ENCODE measurements around the gene TNRC6B.

TNRC6B gene

GRCh38 chr22:40340044-40340443, 162.3 kb downstream of the TNRC6B start (continued):
- peak; percentile 71 for TF ChIP-seq GLIS1 (tag by site-specific recombination; IDR thresholded peaks at IDR 0.05)
- TF ChIP-seq ZNF776 (tag by site-specific recombination; IDR thresholded peaks at IDR 0.05; ENCODE audit: borderline replicate concordance) = no peak
- peak; percentile 90 for TF ChIP-seq KLF16 (tag by site-specific recombination; IDR thresholded peaks at IDR 0.05)
- TF ChIP-seq ATF2 (tag by site-specific recombination; IDR thresholded peaks at IDR 0.05; ENCODE audit: low read depth) = peak; percentile 72
- no peak for TF ChIP-seq HOXD13 (CRISPR knock-in tag; IDR thresholded peaks at IDR 0.05; ENCODE audit: borderline replicate concordance)
- peak; percentile 92 for TF ChIP-seq SP7 (tag by site-specific recombination; IDR thresholded peaks at IDR 0.05)
- TF ChIP-seq OSR2 (tag by site-specific recombination; IDR thresholded peaks at IDR 0.05) = peak; percentile 59
- peak; percentile 85 for TF ChIP-seq ZNF629 (tag by site-specific recombination; IDR thresholded peaks at IDR 0.05)
- TF ChIP-seq ZNF585B (tag by site-specific recombination; IDR thresholded peaks at IDR 0.05) = no peak
- peak; percentile 70; the same call in 1 of the 2 replicates for TF ChIP-seq ZSCAN23 (tag by site-specific recombination; IDR thresholded peaks at IDR 0.05)
- no peak for TF ChIP-seq YY1 (tag by site-specific recombination; IDR thresholded peaks at IDR 0.05)
- TF ChIP-seq ZNF558 (tag by site-specific recombination; IDR thresholded peaks at IDR 0.05) = no peak
- TF ChIP-seq ZNF621 (tag by site-specific recombination; IDR thresholded peaks at IDR 0.05) = no peak
- TF ChIP-seq ZNF529 (tag by site-specific recombination; IDR thresholded peaks at IDR 0.05; ENCODE audit: insufficient replicate concordance) = no peak
- peak; percentile 67; the same call in 1 of the 2 replicates for TF ChIP-seq PATZ1 (tag by site-specific recombination; IDR thresholded peaks at IDR 0.05)
- TF ChIP-seq ZSCAN5A (tag by site-specific recombination; IDR thresholded peaks at IDR 0.05) = 0 out of 2 replicates have a peak, but pooled peaks have one; percentile 33
- no peak for TF ChIP-seq ZNF596 (tag by site-specific recombination; IDR thresholded peaks at IDR 0.05)
- no peak for TF ChIP-seq ZNF777 (tag by site-specific recombination; IDR thresholded peaks at IDR 0.05; ENCODE audit: borderline replicate concordance)
- no peak for TF ChIP-seq ZSCAN16 (tag by site-specific recombination; IDR thresholded peaks at IDR 0.05)
- TF ChIP-seq ZNF302 (tag by site-specific recombination; IDR thresholded peaks at IDR 0.05; ENCODE audit: low read depth) = no peak
- TF ChIP-seq ZIC2 (tag by site-specific recombination; IDR thresholded peaks at IDR 0.05) = no peak
- TF ChIP-seq ZNF626 (tag by site-specific recombination; IDR thresholded peaks at IDR 0.05) = no peak
- no peak for TF ChIP-seq ZNF555 (tag by site-specific recombination; conservative IDR thresholded peaks at IDR 0.05)
- TF ChIP-seq ZFP69B (tag by site-specific recombination; IDR thresholded peaks at IDR 0.05) = 0 out of 2 replicates have a peak, but pooled peaks have one; percentile 64
- no peak for TF ChIP-seq CTCF (tag by site-specific recombination; IDR thresholded peaks at IDR 0.05)
- TF ChIP-seq IKZF3 (tag by site-specific recombination; IDR thresholded peaks at IDR 0.05) = 0 out of 2 replicates have a peak, but pooled peaks have one; percentile 19
- no peak for TF ChIP-seq ZNF292 (tag by site-specific recombination; IDR thresholded peaks at IDR 0.05; ENCODE audit: borderline replicate concordance, low read depth)
- no peak for TF ChIP-seq ZNF791 (tag by site-specific recombination; IDR thresholded peaks at IDR 0.05)
- TF ChIP-seq ZNF112 (tag by site-specific recombination; IDR thresholded peaks at IDR 0.05) = no peak
- TF ChIP-seq ZBTB26 (tag by site-specific recombination; optimal IDR thresholded peaks at IDR 0.05) = no peak
- peak; percentile 53 for TF ChIP-seq ZNF366 (tag by site-specific recombination; conservative IDR thresholded peaks at IDR 0.05)
- TF ChIP-seq ZNF843 (tag by site-specific recombination; IDR thresholded peaks at IDR 0.05) = peak; percentile 39; the same call in 1 of the 2 replicates
- peak; percentile 79 for TF ChIP-seq ZEB2 (tag by site-specific recombination; IDR thresholded peaks at IDR 0.05)
- TF ChIP-seq ZNF24 (tag by site-specific recombination; IDR thresholded peaks at IDR 0.05) = peak; percentile 59
- no peak for TF ChIP-seq ZNF202 (tag by site-specific recombination; IDR thresholded peaks at IDR 0.05; ENCODE audit: borderline replicate concordance)
- TF ChIP-seq KLF1 (tag by site-specific recombination; IDR thresholded peaks at IDR 0.05) = peak; percentile 62
